GM12878 (cell line): ENCODE data around the gene AFTPH. TPM values are rescaled to one million over a fixed set of nuclear protein-coding genes. Genes with fewer than 3 reads are reported as not detected.

Experiments used
- FOXK2 ChIP-seq: fragments of 450-650 bp; IDR thresholded peaks from 2 replicates; pipeline ENCODE4 v1.6.1; 2017; ENCODE audit warnings: mild to moderate bottlenecking, moderate library complexity
- NFIC ChIP-seq: IDR thresholded peaks from 2 replicates; pipeline ENCODE4 v1.6.1; 2012; ENCODE audit warnings: low read depth, mild to moderate bottlenecking, inconsistent platforms, low read length, moderate library complexity
- PAX5 ChIP-seq: IDR thresholded peaks from 2 replicates; pipeline ENCODE4 v1.6.1; 2011; ENCODE audit warnings: low read depth, low read length, borderline replicate concordance
- POLR2AphosphoS5 ChIP-seq: IDR thresholded peaks from 2 replicates; pipeline ENCODE4 v1.6.1; 2011; ENCODE audit warnings: mild to moderate bottlenecking, low read length, inconsistent platforms
- SREBF2 ChIP-seq: IDR thresholded peaks from 2 replicates; pipeline ENCODE4 v1.6.1; 2012; ENCODE audit warnings: mild to moderate bottlenecking, low read length
- polyA plus RNA-seq, 11 experiments: library from polyadenylated mRNA; depleted of rRNA in 4 of 11; unstranded in 6 of 11; stranded (reverse) in 5 of 11; fragments of >200 nt; fragmentation: Nextera tagmentation in 4 of 11; fragmentation: Illumina TruSeq in 1 of 11; extraction: Ambion mirVana in 4 of 11; extraction: Trizol in 1 of 11; gene quantifications; 1 replicate in 1 of 11; 2 replicates in 10 of 11; pipeline versions ENCODE4 v1.2.1 to v1.2.3, GENCODE V29; 2011 to 2016; ENCODE audit warnings: inconsistent platforms in 2 of 11, missing spikeins in 2 of 11, low read depth in 1 of 11
- total RNA-seq, 4 experiments: library from RNA; depleted of rRNA in 3 of 4; stranded (reverse); fragments of >200 nt in 3 of 4; fragmentation: Illumina TruSeq in 1 of 4; extraction: Trizol in 1 of 4; gene quantifications; 2 replicates each; pipeline versions ENCODE4 v1.2.1 to v1.2.3, GENCODE V29; 2013 to 2021
- TF ChIP-seq, protein P1 (sequence below): fragments of 450-650 bp; IDR thresholded peaks from 2 replicates; pipeline ENCODE4 v1.6.1; 2018; ENCODE audit warnings: mild to moderate bottlenecking, low read depth, moderate library complexity; ENCODE audit not compliant: partially characterized antibody

AFTPH gene
- total and polyA plus RNA-seq, 10 of the 15 experiments (the other 5 are each of a cell fraction or from before 2014, with no cell fraction given), result 25.6 to 77.3 (median 39.5) TPM

DNA sequence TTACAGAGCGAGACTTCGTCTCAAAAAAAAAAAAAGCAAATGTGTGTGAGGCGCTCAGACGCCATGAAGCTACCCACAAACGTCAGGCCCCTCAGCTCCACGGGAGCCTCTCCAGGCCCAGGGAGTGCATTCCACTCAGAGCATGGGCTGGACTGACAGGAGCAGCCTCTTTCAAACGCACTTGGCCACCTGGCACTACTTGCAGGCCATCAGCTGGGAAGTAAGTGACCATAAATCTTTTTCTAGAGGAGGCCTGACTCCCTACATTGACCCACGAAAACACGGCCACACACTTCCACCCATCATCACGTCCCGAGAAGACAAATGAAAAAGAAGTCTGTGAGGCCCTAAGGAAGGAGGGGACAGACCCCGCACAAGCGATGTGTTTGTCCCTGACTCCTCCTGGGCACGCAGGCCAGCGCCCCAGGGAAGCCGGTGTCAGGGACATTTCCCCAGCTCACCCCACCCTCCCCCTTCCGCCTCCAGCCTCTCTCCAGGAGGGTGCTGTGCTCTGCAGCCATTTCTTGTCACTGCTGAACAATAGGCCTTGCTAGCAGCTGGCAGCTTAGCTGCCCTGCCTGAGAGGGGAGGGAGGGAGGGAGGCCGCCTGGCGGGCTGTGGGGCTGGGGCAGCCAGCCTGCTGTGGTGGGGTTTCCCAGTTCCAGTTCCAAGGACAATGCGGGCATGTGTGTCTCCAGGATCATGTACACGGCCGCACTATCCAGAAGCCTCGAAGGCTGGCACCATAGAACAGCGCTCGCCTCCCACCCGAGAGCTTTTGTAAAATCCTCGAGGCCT, 103.0 kb downstream of the AFTPH start (continued):
- TF ChIP-seq, protein P1, sequence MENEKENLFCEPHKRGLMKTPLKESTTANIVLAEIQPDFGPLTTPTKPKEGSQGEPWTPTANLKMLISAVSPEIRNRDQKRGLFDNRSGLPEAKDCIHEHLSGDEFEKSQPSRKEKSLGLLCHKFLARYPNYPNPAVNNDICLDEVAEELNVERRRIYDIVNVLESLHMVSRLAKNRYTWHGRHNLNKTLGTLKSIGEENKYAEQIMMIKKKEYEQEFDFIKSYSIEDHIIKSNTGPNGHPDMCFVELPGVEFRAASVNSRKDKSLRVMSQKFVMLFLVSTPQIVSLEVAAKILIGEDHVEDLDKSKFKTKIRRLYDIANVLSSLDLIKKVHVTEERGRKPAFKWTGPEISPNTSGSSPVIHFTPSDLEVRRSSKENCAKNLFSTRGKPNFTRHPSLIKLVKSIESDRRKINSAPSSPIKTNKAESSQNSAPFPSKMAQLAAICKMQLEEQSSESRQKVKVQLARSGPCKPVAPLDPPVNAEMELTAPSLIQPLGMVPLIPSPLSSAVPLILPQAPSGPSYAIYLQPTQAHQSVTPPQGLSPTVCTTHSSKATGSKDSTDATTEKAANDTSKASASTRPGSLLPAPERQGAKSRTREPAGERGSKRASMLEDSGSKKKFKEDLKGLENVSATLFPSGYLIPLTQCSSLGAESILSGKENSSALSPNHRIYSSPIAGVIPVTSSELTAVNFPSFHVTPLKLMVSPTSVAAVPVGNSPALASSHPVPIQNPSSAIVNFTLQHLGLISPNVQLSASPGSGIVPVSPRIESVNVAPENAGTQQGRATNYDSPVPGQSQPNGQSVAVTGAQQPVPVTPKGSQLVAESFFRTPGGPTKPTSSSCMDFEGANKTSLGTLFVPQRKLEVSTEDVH, result no peak
- TF ChIP-seq FOXK2 (no peak), POLR2AphosphoS5 (no peak), NFIC (no peak), PAX5 (no peak), SREBF2 (no peak)
